Measurements from ENCODE around the gene PACSIN2. TPM values are rescaled to one million over a fixed set of nuclear protein-coding genes. Genes with fewer than 3 reads are reported as not detected.

The PACSIN2 gene
- total RNA-seq, 2 experiments from 2014 or later: 33.5 to 35.7 TPM

DNA sequence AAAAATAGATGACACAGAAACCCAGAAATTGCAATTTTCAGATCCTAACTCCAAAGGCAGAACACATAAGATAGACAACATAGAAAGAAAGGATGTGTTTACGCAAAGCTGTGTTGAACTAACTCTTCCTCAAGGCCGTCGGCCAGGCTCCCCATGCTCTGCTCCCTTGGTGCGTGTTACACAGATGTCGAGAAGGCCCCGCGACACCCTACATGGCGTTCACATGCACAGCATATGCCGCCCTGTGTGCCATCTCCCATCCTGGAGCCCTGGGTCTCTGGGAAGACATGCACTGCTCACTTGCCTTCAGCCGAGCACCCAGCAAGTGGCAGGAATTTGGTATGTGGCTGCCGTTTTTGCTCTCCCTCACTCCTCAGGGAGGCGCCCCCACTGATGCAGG is 110.9 kb downstream of the PACSIN2 start:
- intact Hi-C loops (cut with micrococcal nuclease): no loop called here
- no peaks in the 10 kb centered on the region for H3K9me3 Mint-ChIP-seq
- H3K4me1 Mint-ChIP-seq (ENCODE audit: low read depth): no peaks in the 10 kb centered on the region
- TF ChIP-seq CTCF (IDR thresholded peaks at IDR 0.05): no peak
- no peak overlapping the region for H3K27ac Mint-ChIP-seq
- DNase-seq: no peak
- ATAC-seq: no peak
- ChIA-PET POLR2A (interaction anchor here (0.8 kb wide), 1 partner anchor 125 kb away, joined by 3 read pairs; no protein-coding TSS in a partner anchor), CTCF (interaction anchor here (0.8 kb wide), 2 partner anchors 9 to 14 kb away, joined by 3 to 4 read pairs; no protein-coding TSS in a partner anchor)
- peaks cover 2% of the 10 kb centered on the region for H3K36me3 Mint-ChIP-seq (ENCODE audit: low read depth)
- no peaks in the 10 kb centered on the region for H3K27me3 Mint-ChIP-seq
- H3K4me3 Mint-ChIP-seq: no peak overlapping the region

- Mint-ChIP-seq H3K4me1 (ENCODE audit: low read depth) (no peaks in the 10 kb centered on the region), H3K27ac (no peak overlapping the region), H3K4me3 (no peak overlapping the region), H3K27me3 (no peaks in the 10 kb centered on the region), H3K9me3 (no peaks in the 10 kb centered on the region), H3K36me3 (ENCODE audit: low read depth) (peaks cover 2% of the 10 kb centered on the region)
- DNase-seq (no peak), ATAC-seq (no peak)
- POLR2A ChIA-PET: interaction anchor here (0.8 to 1.1 kb wide), 2 partner anchors 31 to 110 kb away, joined by 3 read pairs; no protein-coding TSS in a partner anchor
- CTCF ChIA-PET: interaction anchor here (0.8 to 1.8 kb wide), 3 partner anchors 9 to 131 kb away, joined by 3 to 7 read pairs (median 3); no protein-coding TSS in a partner anchor
- intact Hi-C loops (cut with micrococcal nuclease): no loop called here
- no peak for TF ChIP-seq CTCF (IDR thresholded peaks at IDR 0.05)
These were observed 112.0 kb downstream of the PACSIN2 start for GRCh38 chr22:42902875-42903510.

DNA sequence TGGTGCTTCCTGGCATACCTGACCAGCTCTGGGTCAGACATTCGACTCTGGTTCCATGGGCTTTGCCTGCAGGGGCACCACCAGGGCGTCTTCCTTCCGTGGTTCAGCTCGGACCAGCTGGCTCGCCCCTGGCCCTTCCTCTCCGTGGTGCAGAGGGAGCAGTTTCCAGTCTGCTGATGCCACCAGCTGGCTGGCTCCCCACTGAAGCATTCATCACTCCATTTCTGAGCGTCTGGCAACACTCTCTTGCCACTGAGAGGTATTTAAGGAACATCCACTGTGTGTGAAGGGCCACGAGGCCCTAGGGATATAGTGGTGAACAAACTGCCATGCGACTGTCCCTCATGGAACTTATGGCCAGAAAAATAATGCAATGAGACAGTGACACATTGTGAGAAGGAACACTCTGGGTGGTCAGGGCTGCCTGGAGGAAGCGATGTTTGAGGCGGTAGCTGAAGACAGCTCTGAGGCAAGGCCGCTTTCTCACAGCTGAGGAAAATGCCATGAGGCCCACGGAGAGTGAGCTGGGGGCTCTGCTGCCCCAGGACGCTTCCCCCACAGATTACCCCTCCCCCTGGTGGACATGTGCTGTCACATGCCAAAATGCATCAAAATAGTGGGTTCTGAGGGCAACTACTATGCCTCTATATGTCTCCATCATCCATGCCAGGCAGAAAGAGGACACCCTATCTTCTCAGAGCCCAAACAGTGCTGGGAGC is 113.0 kb downstream of the PACSIN2 start:
- POLR2A ChIA-PET: interaction anchor here (0.6 to 1.1 kb wide), 3 partner anchors 32 to 489 kb away, joined by 3 read pairs; no protein-coding TSS in a partner anchor
- no peaks in the 10 kb centered on the region for H3K27me3 Mint-ChIP-seq
- intact Hi-C loops (cut with micrococcal nuclease): no loop called here
- no peak overlapping the region for H3K4me3 Mint-ChIP-seq
- ATAC-seq (no peak), DNase-seq (no peak)
- TF ChIP-seq CTCF (IDR thresholded peaks at IDR 0.05): peak; percentile 29
- H3K27ac Mint-ChIP-seq: no peak overlapping the region
- CTCF ChIA-PET: interaction anchor here (0.8 to 2.0 kb wide), 8 partner anchors 8 to 150 kb away, joined by 3 to 7 read pairs (median 3); no protein-coding TSS in a partner anchor
- H3K36me3 Mint-ChIP-seq (ENCODE audit: low read depth): peaks cover 2% of the 10 kb centered on the region
- no peaks in the 10 kb centered on the region for H3K9me3 Mint-ChIP-seq
- peaks cover 2% of the 10 kb centered on the region for H3K4me1 Mint-ChIP-seq (ENCODE audit: low read depth)

DNA sequence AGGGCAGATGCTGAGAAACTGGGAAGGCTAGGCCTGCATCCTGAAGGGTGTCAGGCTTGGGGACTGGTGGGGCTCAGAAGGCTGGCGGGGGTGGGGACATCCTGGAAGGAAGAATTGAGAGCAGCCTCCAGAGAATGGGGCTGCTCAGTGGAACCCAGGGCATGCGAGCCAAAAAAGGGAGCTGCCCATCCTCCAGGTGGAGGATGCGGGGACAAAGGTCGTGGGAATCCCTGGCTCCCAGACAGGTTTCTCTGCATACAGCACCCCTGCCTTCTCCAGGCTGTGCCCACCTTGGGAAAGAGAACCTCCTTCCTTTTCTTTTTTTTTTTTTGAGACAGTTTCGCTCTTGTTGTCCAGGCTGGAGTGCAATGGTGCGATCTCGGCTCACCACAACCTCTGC is 117.0 kb downstream of the PACSIN2 start:
- Mint-ChIP-seq H3K27me3 (no peaks in the 10 kb centered on the region), H3K9me3 (no peaks in the 10 kb centered on the region), H3K4me1 (ENCODE audit: low read depth) (peaks cover 32% of the 10 kb centered on the region), H3K4me3 (no peak overlapping the region), H3K36me3 (ENCODE audit: low read depth) (no peaks in the 10 kb centered on the region), H3K27ac (no peak overlapping the region)
- ATAC-seq (no peak), DNase-seq (no peak)
- ChIA-PET POLR2A (interaction anchor here (0.9 kb wide), 1 partner anchor 13 kb away, joined by 3 read pairs; no protein-coding TSS in a partner anchor), CTCF (no interaction called here)
- no peak for TF ChIP-seq CTCF (IDR thresholded peaks at IDR 0.05)
- intact Hi-C loops (cut with micrococcal nuclease): no loop called here
